Upper lobe of left lung (tissue), 4 donors: ENCODE results near the gene CMC2.

Experiments
- CTCF ChIP-seq, 6 experiments: fragments of 450-650 bp in 4 of 6; fragments of 200-600 bp in 2 of 6; sonication (generic) in 2 of 6; IDR thresholded peaks; one replicate each; pipeline ENCODE4 v1.5.1; 2016 to 2019; ENCODE audit warnings: antibody characterized with exemption in 6 of 6
- POLR2AphosphoS5 ChIP-seq, 2 donors: sonication (generic); formaldehyde crosslinking; IDR thresholded peaks; one replicate each; pipeline ENCODE4 v1.5.1; 2017; ENCODE audit warnings: antibody characterized with exemption in 2 of 2

DNA sequence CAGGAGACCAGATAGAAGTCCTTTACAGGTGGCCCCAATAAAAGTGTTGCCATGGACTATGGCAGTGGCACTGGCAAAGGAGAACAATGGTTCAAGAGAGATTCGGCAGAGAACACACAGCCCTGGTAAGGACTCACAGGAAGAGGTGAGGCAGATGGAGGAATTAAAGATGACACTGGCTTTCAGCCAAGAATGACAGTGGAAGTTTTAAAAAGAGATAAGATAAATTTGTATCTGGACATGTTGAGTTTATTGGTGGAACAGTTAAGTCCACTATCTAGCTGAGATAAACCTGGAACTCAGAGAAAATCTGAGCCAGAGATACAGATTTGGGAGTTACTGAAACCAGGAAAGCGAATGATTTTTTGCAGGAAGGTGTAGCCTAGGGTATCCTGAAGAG is 20.1 kb downstream of the CMC2 start:
- TF ChIP-seq POLR2AphosphoS5 (IDR thresholded peaks at IDR 0.05) (no peak), CTCF (IDR thresholded peaks at IDR 0.05) (no peak)
